T-cell (primary cell): ENCODE measurements around the gene PPM1L. TPM values are rescaled to one million over a fixed set of nuclear protein-coding genes. Genes with fewer than 3 reads are reported as not detected.
"Not testable (repeated sequence)": the region's sequence is repeated elsewhere in the genome, so short reads cannot be mapped to it uniquely, and the experiment has no call there.

ENCODE experiments used
- ATAC-seq, 4 experiments: fragments of 200-7000 bp in 3 of 4; fragments of 150-1000 bp in 1 of 4; cut with Tn5 transposase; replicated peaks in 1 of 4; 1 replicate in 3 of 4; 2 replicates in 1 of 4; pipeline ENCODE4 v1.10.0; 2021; ENCODE audit warnings: moderate library complexity in 3 of 4, mild to moderate bottlenecking in 2 of 4, moderate number of reproducible peaks in 1 of 4
- CTCF ChIA-PET, 2 donors: fragments of 300-600 bp; sonication (Branson Sonifier 250); formaldehyde crosslinking; loops; one replicate each; lab custom pipeline; 2022; ENCODE audit warnings: antibody characterized with exemption in 2 of 2; lab: Charles Lee
- POLR2A ChIA-PET, 2 donors: fragments of 300-600 bp; sonication (Branson Sonifier 250); formaldehyde crosslinking; loops; one replicate each; lab custom pipeline; 2022; ENCODE audit warnings: antibody characterized with exemption in 2 of 2; lab: Charles Lee
- DNase-seq, 35 experiments: peaks; one replicate each; pipeline versions ENCODE4 v3.0.0 to v3.0.0-alpha.2; 2013 to 2023
- H3K27ac ChIP-seq: one replicate; pipeline ENCODE4 v1.5.1; 2013; ENCODE audit warnings: low read length
- H3K27me3 ChIP-seq, 2 experiments: replicated peaks in 1 of 2; 1 replicate in 1 of 2; 2 replicates in 1 of 2; pipeline versions ENCODE4 v1.6.1 to v1.7.0; 2013; ENCODE audit warnings: low read length in 1 of 2, mixed read lengths in 1 of 2; ENCODE audit not compliant: control insufficient read depth in 2 of 2, insufficient read depth in 2 of 2; ENCODE audit errors: extremely low read depth in 1 of 2
- H3K36me3 ChIP-seq, 2 donors: 1 replicate in 1 of 2; 2 replicates in 1 of 2; pipeline versions ENCODE4 v1.6.1 to v1.7.0; 2013; ENCODE audit warnings: low read length in 1 of 2; ENCODE audit not compliant: control insufficient read depth in 2 of 2, insufficient read depth in 1 of 2; ENCODE audit errors: extremely low read depth in 1 of 2
- H3K4me1 ChIP-seq, 2 experiments: 1 replicate in 1 of 2; 2 replicates in 1 of 2; pipeline versions ENCODE4 v1.6.1 to v1.7.0; 2013; ENCODE audit warnings: low read length in 2 of 2, mixed read lengths in 1 of 2; ENCODE audit not compliant: insufficient read depth in 2 of 2, control insufficient read depth in 1 of 2; ENCODE audit errors: extremely low read depth in 1 of 2
- H3K4me3 ChIP-seq, 2 donors: 1 replicate in 1 of 2; 2 replicates in 1 of 2; pipeline versions ENCODE4 v1.5.1 to v1.7.0; 2013; ENCODE audit warnings: mild to moderate bottlenecking in 2 of 2, low read length in 1 of 2, moderate library complexity in 1 of 2; ENCODE audit not compliant: control insufficient read depth in 1 of 2; ENCODE audit errors: extremely low read depth in 1 of 2
- H3K9me3 ChIP-seq: 2 replicates; pipeline ENCODE4 v1.7.0; 2013
- H3K27ac Mint-ChIP-seq, 2 donors: one replicate each; pipeline ENCODE4 v1.8.0; 2020 to 2021; ENCODE audit warnings: mild to moderate bottlenecking in 2 of 2, mixed read lengths in 2 of 2
- H3K27me3 Mint-ChIP-seq, 2 donors: one replicate each; pipeline ENCODE4 v1.8.0; 2021 to 2022; ENCODE audit warnings: mixed read lengths in 2 of 2
- H3K36me3 Mint-ChIP-seq: one replicate; pipeline ENCODE4 v1.8.0; 2021; ENCODE audit warnings: mixed read lengths
- H3K4me1 Mint-ChIP-seq, 3 donors: one replicate each; pipeline ENCODE4 v1.8.0; 2020 to 2022; ENCODE audit warnings: mixed read lengths in 3 of 3, mild to moderate bottlenecking in 1 of 3
- H3K4me3 Mint-ChIP-seq, 3 donors: one replicate each; pipeline ENCODE4 v1.8.0; 2020 to 2022; ENCODE audit warnings: mild to moderate bottlenecking in 3 of 3, mixed read lengths in 3 of 3, moderate library complexity in 3 of 3
- H3K9me3 Mint-ChIP-seq, 3 donors: one replicate each; pipeline ENCODE4 v1.8.0; 2020 to 2022; ENCODE audit warnings: mixed read lengths in 3 of 3
- WGBS: methylation state at CpG from one replicate; pipeline ENCODE4 v1.1.5; 2013; ENCODE audit warnings: missing lambda C conversion rate; ENCODE audit not compliant: insufficient coverage; 5-methylcytosine and 5-hydroxymethylcytosine counted together
- total RNA-seq, 35 experiments: library from RNA in 6 of 35; stranded (reverse) in 6 of 35; fragments of 120-200 nt in 1 of 35; gene quantifications; one replicate each; pipeline versions ENCODE4 v1.2.1 to v1.2.4 and lab custom pipeline; 2013 to 2026

Gene PPM1L
- total RNA-seq, 5 donors from 2014 or later (not counting 1 experiment from before 2014, with no cell fraction given) = 4.8 to 6.4 (median 5.7) TPM

GRCh38 chr3:161031134-161031533 lies 275.1 kb downstream of the PPM1L start:
- Histone ChIP-seq H3K4me3 (no peak overlapping the region), H3K27ac (no peak overlapping the region), H3K27me3 (no peaks in the 10 kb centered on the region), H3K36me3 (no peaks in the 10 kb centered on the region), H3K9me3 (no peaks in the 10 kb centered on the region), H3K4me1 (no peaks in the 10 kb centered on the region)
- H3K4me3 Mint-ChIP-seq = no peak overlapping the region
- WGBS = 100% methylated on average over 1 of the region's 1 CpG
- H3K9me3 Mint-ChIP-seq = peaks cover 2 to 18% (median 8%) of the 10 kb centered on the region in 3 donors
- POLR2A ChIA-PET = interaction anchor here in 1 of 2 donors (0.6 kb wide), 1 partner anchor 25 kb away, joined by 4 read pairs; no protein-coding TSS in a partner anchor
- no peaks in the 10 kb centered on the region for H3K27me3 Mint-ChIP-seq
- H3K27ac Mint-ChIP-seq = no peak overlapping the region
- CTCF ChIA-PET = no interaction called here
- ATAC-seq (no peak), DNase-seq (no peak)
- peaks cover 8 to 11% (median 10%) of the 10 kb centered on the region in 3 donors for H3K4me1 Mint-ChIP-seq
- H3K36me3 Mint-ChIP-seq = no peaks in the 10 kb centered on the region

GRCh38 chr3:161034913-161035550 lies 279.0 kb downstream of the PPM1L start:
- H3K36me3 ChIP-seq, H3K27ac ChIP-seq, H3K27me3 ChIP-seq, H3K27me3 Mint-ChIP-seq, H3K36me3 Mint-ChIP-seq, POLR2A ChIA-PET, H3K4me3 ChIP-seq, H3K4me3 Mint-ChIP-seq, H3K4me1 ChIP-seq, ATAC-seq, H3K9me3 ChIP-seq, CTCF ChIA-PET, H3K27ac Mint-ChIP-seq: not testable (repeated sequence)
- H3K4me1 Mint-ChIP-seq = peaks cover 8 to 11% (median 10%) of the 10 kb centered on the region in 3 donors
- DNase-seq = peak in 3 of 35 experiments; percentile 2 to 3 (median 2)
- 14% methylated on average over 1 of the region's 5 CpGs for WGBS
- peaks cover 4 to 26% (median 5%) of the 10 kb centered on the region in 3 donors for H3K9me3 Mint-ChIP-seq

GRCh38 chr3:161035711-161036110 lies 279.7 kb downstream of the PPM1L start:
- DNase-seq (no peak), ATAC-seq (no peak)
- H3K36me3 ChIP-seq = no peaks in the 10 kb centered on the region
- Mint-ChIP-seq H3K9me3 (peaks cover 4 to 29% (median 6%) of the 10 kb centered on the region in 3 donors), H3K4me1 (peaks cover 8 to 11% (median 10%) of the 10 kb centered on the region in 3 donors), H3K4me3 (no peak overlapping the region), H3K27ac (no peak overlapping the region), H3K27me3 (no peaks in the 10 kb centered on the region), H3K36me3 (peaks cover 3% of the 10 kb centered on the region)
- WGBS = 43% methylated on average over 1 of the region's 2 CpGs
- H3K4me1 ChIP-seq = no peaks in the 10 kb centered on the region
- H3K27me3 ChIP-seq = no peaks in the 10 kb centered on the region
- H3K4me3 ChIP-seq = no peak overlapping the region
- H3K9me3 ChIP-seq = no peaks in the 10 kb centered on the region
- ChIA-PET POLR2A (no interaction called here), CTCF (no interaction called here)
- H3K27ac ChIP-seq = no peak overlapping the region

GRCh38 chr3:161038725-161039124 lies 282.7 kb downstream of the PPM1L start:
- H3K27me3 ChIP-seq = no peaks in the 10 kb centered on the region
- Mint-ChIP-seq H3K4me1 (peaks cover 8 to 11% (median 10%) of the 10 kb centered on the region in 3 donors), H3K9me3 (peaks cover 0 to 13% (median 6%) of the 10 kb centered on the region in 3 donors), H3K4me3 (no peak overlapping the region), H3K36me3 (peaks cover 3% of the 10 kb centered on the region), H3K27me3 (no peaks in the 10 kb centered on the region), H3K27ac (no peak overlapping the region)
- no peaks in the 10 kb centered on the region for H3K4me1 ChIP-seq
- no peak for ATAC-seq
- CTCF ChIA-PET = interaction anchor here (0.6 to 0.7 kb wide), 2 partner anchors 292 to 1123 kb away, joined by 3 to 8 read pairs; no protein-coding TSS in a partner anchor
- no peak overlapping the region for H3K27ac ChIP-seq
- no peaks in the 10 kb centered on the region for H3K36me3 ChIP-seq
- H3K4me3 ChIP-seq = no peak overlapping the region
- no peak for DNase-seq
- WGBS = 100% methylated on average over 1 of the region's 3 CpGs
- POLR2A ChIA-PET = no interaction called here
- H3K9me3 ChIP-seq = no peaks in the 10 kb centered on the region

- H3K36me3 Mint-ChIP-seq = peaks cover 10% of the 10 kb centered on the region
- Histone ChIP-seq H3K36me3 (no peaks in the 10 kb centered on the region), H3K9me3 (no peaks in the 10 kb centered on the region), H3K4me3 (no peak overlapping the region), H3K27me3 (no peaks in the 10 kb centered on the region), H3K27ac (no peak overlapping the region), H3K4me1 (no peaks in the 10 kb centered on the region)
- ChIA-PET CTCF (no interaction called here), POLR2A (no interaction called here)
- no peak for ATAC-seq
- no CpG with 5 or more reads among the region's 2 CpGs for WGBS
- H3K27me3 Mint-ChIP-seq = no peaks in the 10 kb centered on the region
- no peaks in the 10 kb centered on the region for H3K4me1 Mint-ChIP-seq
- H3K9me3 Mint-ChIP-seq = peaks cover 4 to 21% (median 6%) of the 10 kb centered on the region in 3 donors
- H3K27ac Mint-ChIP-seq = no peak overlapping the region
- no peak for DNase-seq
- H3K4me3 Mint-ChIP-seq = no peak overlapping the region
Measured at GRCh38 chr3:161042023-161042501, 286.0 kb downstream of the PPM1L start.

GRCh38 chr3:161043336-161044035 lies 287.5 kb downstream of the PPM1L start:
- ChIA-PET POLR2A (no interaction called here), CTCF (no interaction called here)
- H3K27me3 Mint-ChIP-seq = no peaks in the 10 kb centered on the region
- H3K27me3 ChIP-seq = no peaks in the 10 kb centered on the region
- no peak overlapping the region for H3K27ac ChIP-seq
- H3K27ac Mint-ChIP-seq = no peak overlapping the region
- H3K9me3 ChIP-seq = no peaks in the 10 kb centered on the region
- H3K36me3 ChIP-seq = no peaks in the 10 kb centered on the region
- no peaks in the 10 kb centered on the region for H3K4me1 ChIP-seq
- H3K4me1 Mint-ChIP-seq = no peaks in the 10 kb centered on the region
- no peak overlapping the region for H3K4me3 ChIP-seq
- peaks cover 9% of the 10 kb centered on the region for H3K36me3 Mint-ChIP-seq
- ATAC-seq = no peak
- DNase-seq = no peak
- H3K4me3 Mint-ChIP-seq = no peak overlapping the region
- peaks cover 4 to 20% (median 6%) of the 10 kb centered on the region in 3 donors for H3K9me3 Mint-ChIP-seq
- WGBS = 75% methylated on average over 2 of the region's 5 CpGs
